ENCODE data around the gene CHST9. TPM values are rescaled to one million over a fixed set of nuclear protein-coding genes. Genes with fewer than 3 reads are reported as not detected.

Gene CHST9
- total and polyA plus RNA-seq, 3 experiments from 2014 or later: not detected

GRCh38 chr18:27064673-27065072 lies 120.4 kb downstream of the CHST9 start:
- Mint-ChIP-seq H3K4me1 (no peaks in the 10 kb centered on the region), H3K4me3 (no peak overlapping the region), H3K9me3 (peaks cover 0 to 16% (median 4%) of the 10 kb centered on the region in 5 donors), H3K36me3 (no peaks in the 10 kb centered on the region), H3K27me3 (peaks cover 0 to 1% of the 10 kb centered on the region in 2 donors), H3K27ac (no peak overlapping the region)
- ChIA-PET CTCF (no interaction called here), POLR2A (no interaction called here)
- Histone ChIP-seq H3K9me3 (ENCODE audit: low read length) (no peaks in the 10 kb centered on the region), H3K4me3 (ENCODE audit: low read length) (no peak overlapping the region), H3K27ac (ENCODE audit: low read depth, low read length) (no peak overlapping the region), H3K36me3 (ENCODE audit: insufficient read depth, low read length) (no peaks in the 10 kb centered on the region), H3K4me1 (ENCODE audit: insufficient read depth, low read length) (no peaks in the 10 kb centered on the region), H3K27me3 (ENCODE audit: insufficient read depth, low read length, poor library complexity, severe bottlenecking) (no peaks in the 10 kb centered on the region)
- no peak for DNase-seq

- Histone ChIP-seq H3K4me3 (ENCODE audit: low read length) (no peak overlapping the region), H3K9me3 (ENCODE audit: low read length) (no peaks in the 10 kb centered on the region), H3K4me1 (ENCODE audit: insufficient read depth, low read length) (no peaks in the 10 kb centered on the region), H3K27ac (ENCODE audit: low read depth, low read length) (no peak overlapping the region), H3K36me3 (ENCODE audit: insufficient read depth, low read length) (no peaks in the 10 kb centered on the region), H3K27me3 (ENCODE audit: insufficient read depth, low read length, poor library complexity, severe bottlenecking) (no peaks in the 10 kb centered on the region)
- DNase-seq: no peak
- ChIA-PET CTCF (interaction anchor here (0.7 kb wide), 1 partner anchor 24 kb away, joined by 3 read pairs; no protein-coding TSS in a partner anchor), POLR2A (no interaction called here)
- H3K27me3 Mint-ChIP-seq: peaks cover 0 to 1% of the 10 kb centered on the region in 2 donors
- H3K36me3 Mint-ChIP-seq: no peaks in the 10 kb centered on the region
- H3K4me1 Mint-ChIP-seq: no peaks in the 10 kb centered on the region
- H3K27ac Mint-ChIP-seq: no peak overlapping the region
- no peak overlapping the region for H3K4me3 Mint-ChIP-seq
- H3K9me3 Mint-ChIP-seq: peaks cover 0 to 23% (median 4%) of the 10 kb centered on the region in 5 donors
These were observed 122.3 kb downstream of the CHST9 start for GRCh38 chr18:27062802-27063201.

- POLR2A ChIA-PET: no interaction called here
- H3K4me1 Mint-ChIP-seq: no peaks in the 10 kb centered on the region
- CTCF ChIA-PET: no interaction called here
These were observed 123.5 kb downstream of the CHST9 start for GRCh38 chr18:27061488-27062095.

GRCh38 chr18:27057519-27058234 lies 127.4 kb downstream of the CHST9 start:
- no peaks in the 10 kb centered on the region for H3K27me3 ChIP-seq (ENCODE audit: insufficient read depth, low read length, poor library complexity, severe bottlenecking)
- H3K4me1 ChIP-seq (ENCODE audit: insufficient read depth, low read length): no peaks in the 10 kb centered on the region
- H3K9me3 ChIP-seq (ENCODE audit: low read length): no peaks in the 10 kb centered on the region
- H3K4me1 Mint-ChIP-seq: no peaks in the 10 kb centered on the region
- no peak overlapping the region for H3K27ac Mint-ChIP-seq
- H3K4me3 ChIP-seq (ENCODE audit: low read length): no peak overlapping the region
- CTCF ChIA-PET: no interaction called here
- H3K27ac ChIP-seq (ENCODE audit: low read depth, low read length): no peak overlapping the region
- peaks cover 0 to 27% (median 5%) of the 10 kb centered on the region in 5 donors for H3K9me3 Mint-ChIP-seq
- no peaks in the 10 kb centered on the region for H3K27me3 Mint-ChIP-seq
- no peaks in the 10 kb centered on the region for H3K36me3 Mint-ChIP-seq
- no peak overlapping the region for H3K4me3 Mint-ChIP-seq
- no peaks in the 10 kb centered on the region for H3K36me3 ChIP-seq (ENCODE audit: insufficient read depth, low read length)
- no peak for DNase-seq
- POLR2A ChIA-PET: no interaction called here

More at GRCh38 chr18:27061488-27062095, 123.5 kb downstream of the CHST9 start:
- Mint-ChIP-seq H3K27ac (no peak overlapping the region), H3K9me3 (peaks cover 0 to 23% (median 4%) of the 10 kb centered on the region in 5 donors), H3K27me3 (peaks cover 0 to 1% of the 10 kb centered on the region in 2 donors), H3K4me3 (no peak overlapping the region), H3K36me3 (no peaks in the 10 kb centered on the region)
- H3K9me3 ChIP-seq (ENCODE audit: low read length): no peaks in the 10 kb centered on the region
- no peaks in the 10 kb centered on the region for H3K36me3 ChIP-seq (ENCODE audit: insufficient read depth, low read length)
- H3K27ac ChIP-seq (ENCODE audit: low read depth, low read length): no peak overlapping the region
- no peaks in the 10 kb centered on the region for H3K27me3 ChIP-seq (ENCODE audit: insufficient read depth, low read length, poor library complexity, severe bottlenecking)
- no peak overlapping the region for H3K4me3 ChIP-seq (ENCODE audit: low read length)
- H3K4me1 ChIP-seq (ENCODE audit: insufficient read depth, low read length): no peaks in the 10 kb centered on the region
- DNase-seq: no peak

GRCh38 chr18:27054926-27055325 lies 130.2 kb downstream of the CHST9 start:
- Histone ChIP-seq H3K9me3 (ENCODE audit: low read length) (no peaks in the 10 kb centered on the region), H3K27me3 (ENCODE audit: insufficient read depth, low read length, poor library complexity, severe bottlenecking) (no peaks in the 10 kb centered on the region), H3K36me3 (ENCODE audit: insufficient read depth, low read length) (no peaks in the 10 kb centered on the region), H3K4me1 (ENCODE audit: insufficient read depth, low read length) (no peaks in the 10 kb centered on the region), H3K4me3 (ENCODE audit: low read length) (no peak overlapping the region), H3K27ac (ENCODE audit: low read depth, low read length) (no peak overlapping the region)
- Mint-ChIP-seq H3K27me3 (no peaks in the 10 kb centered on the region), H3K9me3 (peaks cover 2 to 32% (median 8%) of the 10 kb centered on the region in 5 donors), H3K27ac (no peak overlapping the region), H3K36me3 (no peaks in the 10 kb centered on the region), H3K4me1 (no peaks in the 10 kb centered on the region), H3K4me3 (no peak overlapping the region)
- DNase-seq: no peak
- CTCF ChIA-PET: no interaction called here
- POLR2A ChIA-PET: no interaction called here

- H3K4me1 Mint-ChIP-seq: no peaks in the 10 kb centered on the region
- DNase-seq: no peak
- Histone ChIP-seq H3K36me3 (ENCODE audit: insufficient read depth, low read length) (no peaks in the 10 kb centered on the region), H3K4me3 (ENCODE audit: low read length) (no peak overlapping the region), H3K9me3 (ENCODE audit: low read length) (no peaks in the 10 kb centered on the region), H3K4me1 (ENCODE audit: insufficient read depth, low read length) (no peaks in the 10 kb centered on the region), H3K27ac (ENCODE audit: low read depth, low read length) (no peak overlapping the region), H3K27me3 (ENCODE audit: insufficient read depth, low read length, poor library complexity, severe bottlenecking) (no peaks in the 10 kb centered on the region)
- no peaks in the 10 kb centered on the region for H3K27me3 Mint-ChIP-seq
- ChIA-PET POLR2A (no interaction called here), CTCF (no interaction called here)
- H3K9me3 Mint-ChIP-seq: peaks cover under 1 to 30% (median 8%) of the 10 kb centered on the region in 5 donors
- H3K36me3 Mint-ChIP-seq: no peaks in the 10 kb centered on the region
- H3K27ac Mint-ChIP-seq: no peak overlapping the region
- H3K4me3 Mint-ChIP-seq: no peak overlapping the region
These were observed 135.1 kb downstream of the CHST9 start for GRCh38 chr18:27049969-27050368.

GRCh38 chr18:27045342-27045741 lies 139.8 kb downstream of the CHST9 start:
- H3K4me3 Mint-ChIP-seq: no peak overlapping the region
- Histone ChIP-seq H3K4me3 (ENCODE audit: low read length) (no peak overlapping the region), H3K27me3 (ENCODE audit: insufficient read depth, low read length, poor library complexity, severe bottlenecking) (no peaks in the 10 kb centered on the region), H3K36me3 (ENCODE audit: insufficient read depth, low read length) (no peaks in the 10 kb centered on the region), H3K4me1 (ENCODE audit: insufficient read depth, low read length) (no peaks in the 10 kb centered on the region), H3K27ac (ENCODE audit: low read depth, low read length) (no peak overlapping the region), H3K9me3 (ENCODE audit: low read length) (no peaks in the 10 kb centered on the region)
- H3K4me1 Mint-ChIP-seq: no peaks in the 10 kb centered on the region
- DNase-seq: no peak
- H3K36me3 Mint-ChIP-seq: no peaks in the 10 kb centered on the region
- H3K27me3 Mint-ChIP-seq: no peaks in the 10 kb centered on the region
- CTCF ChIA-PET: no interaction called here
- H3K9me3 Mint-ChIP-seq: peaks cover 5 to 26% (median 7%) of the 10 kb centered on the region in 5 donors
- POLR2A ChIA-PET: no interaction called here
- H3K27ac Mint-ChIP-seq: no peak overlapping the region

GRCh38 chr18:27042177-27042576 lies 142.9 kb downstream of the CHST9 start:
- Histone ChIP-seq H3K9me3 (ENCODE audit: low read length) (no peaks in the 10 kb centered on the region), H3K4me1 (ENCODE audit: insufficient read depth, low read length) (no peaks in the 10 kb centered on the region), H3K27ac (ENCODE audit: low read depth, low read length) (no peak overlapping the region), H3K27me3 (ENCODE audit: insufficient read depth, low read length, poor library complexity, severe bottlenecking) (no peaks in the 10 kb centered on the region), H3K36me3 (ENCODE audit: insufficient read depth, low read length) (no peaks in the 10 kb centered on the region), H3K4me3 (ENCODE audit: low read length) (no peak overlapping the region)
- no peak overlapping the region for H3K27ac Mint-ChIP-seq
- H3K4me1 Mint-ChIP-seq: no peaks in the 10 kb centered on the region
- no peak overlapping the region for H3K4me3 Mint-ChIP-seq
- DNase-seq: no peak
- CTCF ChIA-PET: no interaction called here
- POLR2A ChIA-PET: no interaction called here
- no peaks in the 10 kb centered on the region for H3K27me3 Mint-ChIP-seq
- H3K36me3 Mint-ChIP-seq: no peaks in the 10 kb centered on the region
- H3K9me3 Mint-ChIP-seq: peaks cover 0 to 12% (median 7%) of the 10 kb centered on the region in 5 donors
